COLO668 (cell line): ENCODE measurements around the gene IL10RA.

Experiments used
- DNase-seq: peaks from one replicate; lab custom pipeline; 2025; ENCODE audit not compliant: unreplicated experiment; lab: John Stamatoyannopoulos, UW

Gene IL10RA

DNA sequence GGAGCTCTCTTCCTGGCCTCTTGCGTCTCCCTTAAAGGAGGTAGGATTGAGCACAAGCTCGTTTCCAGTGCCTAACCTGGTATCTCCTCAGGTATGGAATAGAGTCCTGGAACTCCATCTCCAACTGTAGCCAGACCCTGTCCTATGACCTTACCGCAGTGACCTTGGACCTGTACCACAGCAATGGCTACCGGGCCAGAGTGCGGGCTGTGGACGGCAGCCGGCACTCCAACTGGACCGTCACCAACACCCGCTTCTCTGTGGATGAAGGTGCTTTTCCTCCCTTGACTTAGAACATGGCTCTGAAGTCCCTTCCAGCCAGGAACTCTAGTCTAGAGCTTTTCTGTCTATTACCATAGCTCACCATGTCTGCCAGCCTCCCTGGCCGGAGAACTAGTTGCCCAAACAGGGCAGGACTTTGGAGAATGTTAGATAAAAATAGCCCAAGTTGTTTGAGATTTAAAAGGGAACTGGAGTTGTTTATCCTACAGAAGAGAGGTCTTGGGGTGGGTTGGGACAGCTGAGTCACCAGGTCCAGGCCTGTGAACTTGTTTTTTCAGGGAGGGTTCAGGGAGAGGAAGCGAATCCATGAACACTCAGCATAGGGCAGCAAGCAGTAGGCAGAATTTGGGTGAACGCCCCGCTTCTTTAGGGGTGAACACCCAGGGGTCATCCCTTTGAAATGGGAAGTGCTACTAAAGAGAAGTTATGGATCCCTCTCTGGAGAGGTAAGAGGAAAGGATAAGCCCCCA is 3.3 kb downstream of the IL10RA start:
- DNase-seq = no peak

GRCh38 chr11:117992136-117992535 is 5.9 kb downstream of the IL10RA start:
- DNase-seq = no peak

GRCh38 chr11:117992620-117993019 is 6.4 kb downstream of the IL10RA start:
- no peak for DNase-seq

DNA sequence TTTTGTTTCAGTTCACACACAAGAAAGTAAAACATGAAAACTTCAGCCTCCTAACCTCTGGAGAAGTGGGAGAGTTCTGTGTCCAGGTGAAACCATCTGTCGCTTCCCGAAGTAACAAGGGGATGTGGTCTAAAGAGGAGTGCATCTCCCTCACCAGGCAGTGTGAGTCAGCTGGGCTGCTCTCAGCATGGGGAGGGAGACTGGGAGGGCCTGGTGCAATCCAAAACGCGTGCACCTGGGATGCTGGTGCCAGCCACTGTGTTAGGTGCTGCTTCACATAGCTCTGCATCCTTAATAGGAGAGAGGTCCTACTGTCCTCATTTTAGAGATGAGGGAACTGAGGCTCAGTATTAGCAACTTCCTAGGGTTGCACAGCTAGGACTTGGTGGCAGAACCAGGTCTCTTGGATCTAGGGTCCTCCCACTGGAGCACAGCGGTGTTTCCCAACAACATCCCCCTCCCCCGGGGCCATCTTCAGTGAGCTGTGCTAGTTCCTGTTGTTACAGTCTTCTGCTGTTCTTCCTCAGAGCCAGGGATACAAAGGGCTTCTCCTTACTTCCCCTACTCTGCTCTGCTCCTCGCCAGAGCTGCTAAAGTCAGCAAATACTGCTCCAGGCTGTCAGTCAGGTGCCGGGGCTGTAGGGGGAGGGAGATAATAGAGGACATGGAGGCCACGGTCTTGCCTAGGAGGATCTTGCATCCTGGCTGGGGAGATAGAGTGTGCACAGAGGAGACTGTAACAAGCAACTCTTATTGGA is 8.0 kb downstream of the IL10RA start:
- DNase-seq = no peak

DNA sequence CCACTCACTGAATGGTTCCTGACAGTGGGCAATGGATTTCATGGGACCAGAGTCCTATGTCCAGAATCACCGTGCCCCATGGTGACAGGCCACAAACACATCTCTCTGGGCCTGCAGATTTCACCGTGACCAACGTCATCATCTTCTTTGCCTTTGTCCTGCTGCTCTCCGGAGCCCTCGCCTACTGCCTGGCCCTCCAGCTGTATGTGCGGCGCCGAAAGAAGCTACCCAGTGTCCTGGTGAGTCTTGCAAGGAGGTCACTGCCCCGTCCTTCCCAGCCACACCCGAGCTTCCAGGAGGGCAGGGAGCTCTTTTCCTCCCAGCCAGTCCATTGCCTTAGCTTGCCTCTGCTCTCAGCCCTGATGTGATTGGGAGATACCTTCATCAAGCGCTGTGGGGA is 9.3 kb downstream of the IL10RA start:
- no peak for DNase-seq

- no peak for DNase-seq
These were observed 9.9 kb downstream of the IL10RA start for GRCh38 chr11:117996058-117996457.

GRCh38 chr11:117997406-117997805 is 11.2 kb downstream of the IL10RA start:
- no peak for DNase-seq

- no peak for DNase-seq
These were observed 11.8 kb downstream of the IL10RA start for GRCh38 chr11:117997823-117998579.

DNA sequence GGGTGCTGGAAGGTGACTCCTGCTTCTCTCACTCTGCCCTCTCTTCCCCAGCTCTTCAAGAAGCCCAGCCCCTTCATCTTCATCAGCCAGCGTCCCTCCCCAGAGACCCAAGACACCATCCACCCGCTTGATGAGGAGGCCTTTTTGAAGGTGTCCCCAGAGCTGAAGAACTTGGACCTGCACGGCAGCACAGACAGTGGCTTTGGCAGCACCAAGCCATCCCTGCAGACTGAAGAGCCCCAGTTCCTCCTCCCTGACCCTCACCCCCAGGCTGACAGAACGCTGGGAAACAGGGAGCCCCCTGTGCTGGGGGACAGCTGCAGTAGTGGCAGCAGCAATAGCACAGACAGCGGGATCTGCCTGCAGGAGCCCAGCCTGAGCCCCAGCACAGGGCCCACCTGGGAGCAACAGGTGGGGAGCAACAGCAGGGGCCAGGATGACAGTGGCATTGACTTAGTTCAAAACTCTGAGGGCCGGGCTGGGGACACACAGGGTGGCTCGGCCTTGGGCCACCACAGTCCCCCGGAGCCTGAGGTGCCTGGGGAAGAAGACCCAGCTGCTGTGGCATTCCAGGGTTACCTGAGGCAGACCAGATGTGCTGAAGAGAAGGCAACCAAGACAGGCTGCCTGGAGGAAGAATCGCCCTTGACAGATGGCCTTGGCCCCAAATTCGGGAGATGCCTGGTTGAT is 12.6 kb downstream of the IL10RA start:
- DNase-seq = no peak

- no peak for DNase-seq
These were observed 13.3 kb downstream of the IL10RA start for GRCh38 chr11:117999354-117999993.

GRCh38 chr11:118000067-118000849 is 14.1 kb downstream of the IL10RA start:
- no peak for DNase-seq

DNA sequence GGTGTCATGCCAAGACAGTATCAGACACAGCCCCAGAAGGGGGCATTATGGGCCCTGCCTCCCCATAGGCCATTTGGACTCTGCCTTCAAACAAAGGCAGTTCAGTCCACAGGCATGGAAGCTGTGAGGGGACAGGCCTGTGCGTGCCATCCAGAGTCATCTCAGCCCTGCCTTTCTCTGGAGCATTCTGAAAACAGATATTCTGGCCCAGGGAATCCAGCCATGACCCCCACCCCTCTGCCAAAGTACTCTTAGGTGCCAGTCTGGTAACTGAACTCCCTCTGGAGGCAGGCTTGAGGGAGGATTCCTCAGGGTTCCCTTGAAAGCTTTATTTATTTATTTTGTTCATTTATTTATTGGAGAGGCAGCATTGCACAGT is 14.6 kb downstream of the IL10RA start:
- DNase-seq = no peak

DNA sequence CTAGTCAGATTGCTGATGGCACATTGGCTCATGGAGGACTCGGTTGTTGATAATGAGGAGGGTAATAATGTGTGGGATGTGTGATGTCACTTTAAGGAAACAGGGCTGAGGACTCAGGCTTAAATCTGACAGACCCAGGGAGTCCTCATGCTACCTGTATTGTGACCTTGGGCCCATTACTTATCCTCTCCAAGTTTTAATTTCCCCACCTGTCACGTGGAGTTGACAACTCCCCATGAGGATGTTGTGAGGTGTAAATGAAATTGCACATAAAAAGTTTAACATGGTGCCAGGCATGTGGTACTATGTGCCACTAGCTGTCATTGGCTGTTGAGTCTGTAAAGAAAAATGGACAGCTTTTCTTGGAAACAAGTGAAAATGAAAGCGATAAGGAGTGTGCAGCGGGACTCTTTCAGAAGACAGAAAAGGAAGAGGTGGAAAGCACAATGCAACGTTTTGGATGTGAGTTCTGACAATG is 15.3 kb downstream of the IL10RA start:
- no peak for DNase-seq

GRCh38 chr11:118002010-118002540 is 15.9 kb downstream of the IL10RA start:
- DNase-seq = no peak

GRCh38 chr11:118002541-118003423 is 16.6 kb downstream of the IL10RA start:
- DNase-seq = no peak

DNA sequence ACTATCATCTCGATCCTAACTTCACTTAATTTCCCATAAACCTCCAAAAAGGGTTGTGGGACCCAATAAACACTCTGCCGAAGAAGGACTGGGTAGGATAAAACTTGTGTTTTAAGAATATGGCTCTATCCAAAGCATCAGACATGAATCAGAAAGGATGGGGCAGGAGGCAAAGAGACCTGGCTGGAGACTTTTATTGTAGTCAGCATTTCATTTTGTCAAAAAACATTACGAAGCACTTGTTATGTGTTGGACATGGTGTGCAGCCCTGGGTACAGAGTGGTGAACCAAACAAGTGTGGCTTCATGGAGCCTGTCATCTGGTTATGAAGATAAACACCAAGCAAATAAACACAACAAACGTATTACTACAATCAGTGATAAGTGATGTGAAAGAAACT is 17.3 kb downstream of the IL10RA start:
- DNase-seq = no peak

- DNase-seq = no peak
These were observed 18.5 kb downstream of the IL10RA start for GRCh38 chr11:118004543-118005223.
